Esophagus squamous epithelium (tissue), 4 donors: ENCODE measurements around the gene DAP3.

ENCODE experiments used
- CTCF ChIP-seq, 6 experiments: fragments of 450-650 bp in 4 of 6; fragments of 200-600 bp in 2 of 6; sonication (generic) in 2 of 6; IDR thresholded peaks; one replicate each; pipeline ENCODE4 v1.5.1; 2016 to 2019; ENCODE audit warnings: antibody characterized with exemption in 6 of 6, mild to moderate bottlenecking in 4 of 6, moderate library complexity in 4 of 6
- POLR2A ChIP-seq, 4 donors: fragments of 450-650 bp; IDR thresholded peaks; one replicate each; pipeline ENCODE4 v1.6.1; 2017; ENCODE audit warnings: antibody characterized with exemption in 4 of 4, mild to moderate bottlenecking in 4 of 4, moderate library complexity in 3 of 4

- TF ChIP-seq CTCF (IDR thresholded peaks at IDR 0.05) = no peak
- TF ChIP-seq POLR2A (IDR thresholded peaks at IDR 0.05) = no peak
These were observed 31.4 kb upstream of the DAP3 start for GRCh38 chr1:155657463-155657862.
